IMR-90 (cell line): ENCODE results near the gene FXYD5. TPM values are rescaled to one million over a fixed set of nuclear protein-coding genes. Genes with fewer than 3 reads are reported as not detected.

ENCODE experiments used
- ATAC-seq: fragments of 200-7000 bp; cut with Tn5 transposase; 2 replicates; pipeline ENCODE4 v1.9.1; 2020; ENCODE audit warnings: low read depth, mild to moderate bottlenecking, moderate library complexity
- BruUV-seq: library from RNA; stranded (reverse); fragments of 400-500 nt; replicated peaks from 2 replicates; lab custom pipeline; 2021; lab: Mats Ljungman, UMichigan
- CTCF ChIA-PET: fragments of 300-600 bp; formaldehyde crosslinking; extraction: SDS; loops from one replicate; lab custom pipeline; 2021; ENCODE audit warnings: antibody characterized with exemption; lab: Yijun Ruan, JAX
- POLR2A ChIA-PET: fragments of 300-600 bp; sonication (Branson Sonifier 250); formaldehyde crosslinking; loops from one replicate; lab custom pipeline; 2022; ENCODE audit warnings: antibody characterized with exemption; ENCODE audit not compliant: unreplicated experiment; lab: Charles Lee
- DNase-seq: peaks from one replicate; pipeline ENCODE4 v3.0.0; 2013
- H2AFZ ChIP-seq: replicated peaks from 2 replicates; pipeline ENCODE3; 2013; ENCODE audit warnings: low read length, mild to moderate bottlenecking; ENCODE audit not compliant: poor library complexity
- H2AK5ac ChIP-seq: 2 replicates; pipeline ENCODE4 v1.6.1; 2013; ENCODE audit warnings: low read depth, low read length, inconsistent platforms
- H2AK9ac ChIP-seq: replicated peaks from 2 replicates; pipeline ENCODE3; 2013; ENCODE audit warnings: mild to moderate bottlenecking, low read depth, low read length, moderate library complexity; ENCODE audit not compliant: poor library complexity
- H2BK120ac ChIP-seq: 2 replicates; pipeline ENCODE4 v1.6.1; 2013; ENCODE audit warnings: low read depth, low read length, inconsistent platforms
- H2BK15ac ChIP-seq: 3 replicates; pipeline ENCODE4 v1.6.1; 2013; ENCODE audit warnings: low read depth, low read length, inconsistent platforms
- H2BK20ac ChIP-seq: 2 replicates; pipeline ENCODE4 v1.6.1; 2013; ENCODE audit warnings: low read depth, mild to moderate bottlenecking, inconsistent platforms, low read length, moderate library complexity
- H2BK5ac ChIP-seq: 2 replicates; pipeline ENCODE4 v1.6.1; 2013; ENCODE audit warnings: mild to moderate bottlenecking, low read depth, low read length, inconsistent platforms; ENCODE audit not compliant: poor library complexity, severe bottlenecking
- H3K14ac ChIP-seq: replicated peaks from 2 replicates; pipeline ENCODE4 v1.6.1; 2013; ENCODE audit warnings: low read depth, low read length, inconsistent platforms
- H3K18ac ChIP-seq: 2 replicates; pipeline ENCODE4 v1.6.1; 2013; ENCODE audit warnings: low read depth, low read length, control low read depth
- H3K23ac ChIP-seq: 2 replicates; pipeline ENCODE4 v1.6.1; 2013; ENCODE audit warnings: low read depth, low read length, inconsistent platforms
- H3K27ac ChIP-seq: 2 replicates; pipeline ENCODE4 v1.5.1; 2013; ENCODE audit warnings: mild to moderate bottlenecking, control low read depth, low read length; ENCODE audit not compliant: insufficient read depth
- H3K27me3 ChIP-seq: 2 replicates; pipeline ENCODE4 v1.6.1; 2013; ENCODE audit warnings: low read length; ENCODE audit not compliant: control insufficient read depth, insufficient read depth
- H3K36me3 ChIP-seq: 2 replicates; pipeline ENCODE4 v1.6.1; 2013; ENCODE audit warnings: low read length, mixed read lengths; ENCODE audit not compliant: control insufficient read depth, insufficient read depth
- H3K4ac ChIP-seq: 2 replicates; pipeline ENCODE4 v1.6.1; 2013; ENCODE audit warnings: low read depth, low read length, inconsistent platforms
- H3K4me1 ChIP-seq: 2 replicates; pipeline ENCODE4 v1.6.1; 2013; ENCODE audit warnings: low read length, mixed read lengths; ENCODE audit not compliant: control insufficient read depth, insufficient read depth
- H3K4me2 ChIP-seq: 2 replicates; pipeline ENCODE4 v1.6.1; 2013; ENCODE audit warnings: low read depth, mild to moderate bottlenecking, control low read depth, low read length, moderate library complexity
- H3K4me3 ChIP-seq: 2 replicates; pipeline ENCODE4 v1.5.1; 2013; ENCODE audit warnings: low read depth, mild to moderate bottlenecking, control low read depth, low read length, moderate library complexity; ENCODE audit not compliant: insufficient read depth
- H3K56ac ChIP-seq: 2 replicates; pipeline ENCODE4 v1.6.1; 2013; ENCODE audit warnings: low read length, inconsistent platforms; ENCODE audit not compliant: insufficient read depth; ENCODE audit errors: extremely low read depth
- H3K79me1 ChIP-seq, 2 experiments: 2 replicates each; pipeline ENCODE4 v1.6.1; 2013; ENCODE audit warnings: low read length in 2 of 2, inconsistent platforms in 1 of 2, low read depth in 1 of 2
- H3K9ac ChIP-seq: 2 replicates; pipeline ENCODE4 v1.6.1; 2013; ENCODE audit warnings: low read depth, low read length, control low read depth
- H3K9me1 ChIP-seq: 2 replicates; pipeline ENCODE4 v1.6.1; 2013; ENCODE audit warnings: low read length, inconsistent platforms; ENCODE audit not compliant: insufficient read depth
- H3K9me3 ChIP-seq: 2 replicates; pipeline ENCODE4 v1.6.1; 2013; ENCODE audit warnings: low read length; ENCODE audit not compliant: control insufficient read depth, insufficient read depth
- H4K20me1 ChIP-seq: 2 replicates; pipeline ENCODE4 v1.6.1; 2013; ENCODE audit warnings: low read length, inconsistent platforms; ENCODE audit not compliant: insufficient read depth
- H4K5ac ChIP-seq: 2 replicates; pipeline ENCODE4 v1.6.1; 2013; ENCODE audit warnings: mild to moderate bottlenecking, low read depth, low read length, control low read depth
- H4K8ac ChIP-seq, 2 experiments: 2 replicates each; pipeline ENCODE4 v1.6.1; 2013; ENCODE audit warnings: low read depth in 2 of 2, low read length in 2 of 2, control low read depth in 1 of 2, inconsistent platforms in 1 of 2
- H4K91ac ChIP-seq: 2 replicates; pipeline ENCODE4 v1.6.1; 2013; ENCODE audit warnings: low read depth, low read length, inconsistent platforms; ENCODE audit not compliant: insufficient read depth
- BHLHE40 ChIP-seq: fragments of 150-350 bp; IDR thresholded peaks from 2 replicates; pipeline ENCODE4 v1.6.1; 2016; ENCODE audit warnings: mild to moderate bottlenecking, low read depth, low read length
- CTCF ChIP-seq: conservative IDR thresholded peaks from 2 replicates; pipeline ENCODE4 v1.5.1; 2012; ENCODE audit warnings: mild to moderate bottlenecking, low read depth, low read length, improper control_type of control experiment
- ELK1 ChIP-seq: fragments of 150-350 bp; IDR thresholded peaks from 2 replicates; pipeline ENCODE4 v1.6.1; 2016; ENCODE audit warnings: low read depth, mild to moderate bottlenecking, low read length, moderate library complexity, borderline replicate concordance
- FOS ChIP-seq: fragments of 150-350 bp; IDR thresholded peaks from 2 replicates; pipeline ENCODE4 v1.6.1; 2016; ENCODE audit warnings: low read depth, low read length
- MAZ ChIP-seq: IDR thresholded peaks from 2 replicates; pipeline ENCODE4 v1.6.1; 2012; ENCODE audit warnings: low read depth, mild to moderate bottlenecking, low read length, improper control_type of control experiment, moderate library complexity, borderline replicate concordance
- POLR2A ChIP-seq: IDR thresholded peaks from 2 replicates; pipeline ENCODE4 v1.6.1; 2012; ENCODE audit warnings: mild to moderate bottlenecking, low read depth, low read length
- RAD21 ChIP-seq: IDR thresholded peaks from 2 replicates; pipeline ENCODE4 v1.6.1; 2012; ENCODE audit warnings: low read length, improper control_type of control experiment
- SMC3 ChIP-seq: fragments of 150-350 bp; IDR thresholded peaks from 2 replicates; pipeline ENCODE4 v1.6.1; 2016; ENCODE audit warnings: low read depth, mild to moderate bottlenecking, antibody characterized with exemption, low read length, moderate library complexity
- USF2 ChIP-seq: fragments of 150-350 bp; IDR thresholded peaks from 2 replicates; pipeline ENCODE4 v1.6.1; 2017; ENCODE audit warnings: mild to moderate bottlenecking, antibody characterized with exemption, low read length, low read depth
- WGBS, 2 experiments: methylation state at CpG; one replicate each; pipeline versions ENCODE4 v1.1.5 to v1.1.7; 2013; ENCODE audit warnings: missing lambda C conversion rate in 2 of 2; ENCODE audit not compliant: insufficient read length in 1 of 2; ENCODE audit errors: extremely low coverage in 2 of 2; 5-methylcytosine and 5-hydroxymethylcytosine counted together
- dilution Hi-C: fragments of 300-500 bp; cut with HindIII; formaldehyde crosslinking; loops from one replicate; pipeline ENCODE4 v1.14.3; 2018; ENCODE audit warnings: low sequenced_read_pairs; ENCODE audit not compliant: unreplicated experiment
- in situ Hi-C: fragments of 300-500 bp; cut with MboI; formaldehyde crosslinking; loops from 3 replicates; pipeline ENCODE4 v1.14.3; 2019; ENCODE audit warnings: low sequenced_read_pairs, inconsistent platforms, mixed read lengths
- intact Hi-C: fragments of 100-400 bp; cut with micrococcal nuclease; formaldehyde crosslinking; loops from 2 replicates; pipeline ENCODE4 v1.10.0; 2022
- polyA plus RNA-seq, 3 experiments: library from polyadenylated mRNA; depleted of rRNA; stranded (reverse); fragments of >200 nt; gene quantifications; 2 replicates each; pipeline ENCODE4 v1.2.3, GENCODE V29; 2012; ENCODE audit warnings: low replicate concordance in 1 of 3
- total RNA-seq: library from RNA; depleted of rRNA; stranded (reverse); fragments of >200 nt; gene quantifications from 2 replicates; pipeline ENCODE4 v1.2.3, GENCODE V29; 2012

The FXYD5 gene
- total and polyA plus RNA-seq, 2 of the 4 experiments (the other 2 are of a cell fraction) = 53.6 to 245 TPM

- TF ChIP-seq SMC3 (peak; percentile 80), USF2 (no peak), MAZ (peak; percentile 91), POLR2A (no peak), RAD21 (peak; percentile 67), CTCF (peak; percentile 82), ELK1 (no peak), BHLHE40 (no peak), FOS (no peak)
- Histone ChIP-seq H3K4me2 (no peak overlapping the region), H2AK9ac (no peak overlapping the region), H3K18ac (no peak overlapping the region), H3K4me3 (no peak overlapping the region), H3K4me1 (peaks cover 14% of the 10 kb centered on the region), H2BK20ac (no peak overlapping the region), H3K56ac (no peak overlapping the region), H4K20me1 (peaks cover 3% of the 10 kb centered on the region; the same call in 1 of the 2 replicates), H3K36me3 (no peaks in the 10 kb centered on the region), H4K91ac (no peak overlapping the region), H2AFZ (peak overlapping the region; percentile 34), H3K79me1 (no peaks in the 10 kb centered on the region), H3K9me1 (peaks cover 3% of the 10 kb centered on the region; the same call in 1 of the 2 replicates), H3K23ac (no peak overlapping the region), H4K5ac (no peak overlapping the region), H2BK5ac (no peak overlapping the region), H3K27ac (no peak overlapping the region), H3K9ac (no peak overlapping the region), H3K27me3 (peaks cover 14% of the 10 kb centered on the region; the same call in 1 of the 2 replicates), H4K8ac (no peak overlapping the region), H3K4ac (no peak overlapping the region), H3K9me3 (no peaks in the 10 kb centered on the region), H2AK5ac (peak overlapping the region; percentile 83; the same call in 1 of the 2 replicates), H2BK15ac (no peak overlapping the region), H2BK120ac (no peak overlapping the region), H3K14ac (no peak overlapping the region)
- in situ Hi-C loops = loop anchor here (5.0 kb wide), 1 partner anchor 68 kb away; no protein-coding TSS in a partner anchor
- ChIA-PET POLR2A (no interaction called here), CTCF (interaction anchor here (0.6 to 3.2 kb wide), 6 partner anchors 10 to 88 kb away, joined by 3 to 18 read pairs (median 4); no protein-coding TSS in a partner anchor)
- ATAC-seq (peak; percentile 89), DNase-seq (peak; percentile 55)
- dilution Hi-C loops = no loop called here
- intact Hi-C loops = loop anchor here (1.0 to 2.0 kb wide), 3 partner anchors 68 to 162 kb away; no protein-coding TSS in a partner anchor
- no TSS peak for BruUV-seq
- no CpG with 5 or more reads among the region's 7 CpGs for WGBS, 2 experiments
Observed at GRCh38 chr19:35135389-35135909, 19.1 kb upstream of the FXYD5 start.
